GM19023 (cell line): ENCODE data around the gene LRPAP1.
"Not testable (repeated sequence)": the region's sequence is repeated elsewhere in the genome, so short reads cannot be mapped to it uniquely, and the experiment has no call there.

ENCODE experiments used
- ATAC-seq: cut with Tn5 transposase; IDR thresholded peaks from one replicate; pipeline ENCODE4 v1.9.1; 2021; ENCODE audit warnings: mild to moderate bottlenecking, moderate library complexity; ENCODE audit not compliant: unreplicated experiment

LRPAP1 gene

DNA sequence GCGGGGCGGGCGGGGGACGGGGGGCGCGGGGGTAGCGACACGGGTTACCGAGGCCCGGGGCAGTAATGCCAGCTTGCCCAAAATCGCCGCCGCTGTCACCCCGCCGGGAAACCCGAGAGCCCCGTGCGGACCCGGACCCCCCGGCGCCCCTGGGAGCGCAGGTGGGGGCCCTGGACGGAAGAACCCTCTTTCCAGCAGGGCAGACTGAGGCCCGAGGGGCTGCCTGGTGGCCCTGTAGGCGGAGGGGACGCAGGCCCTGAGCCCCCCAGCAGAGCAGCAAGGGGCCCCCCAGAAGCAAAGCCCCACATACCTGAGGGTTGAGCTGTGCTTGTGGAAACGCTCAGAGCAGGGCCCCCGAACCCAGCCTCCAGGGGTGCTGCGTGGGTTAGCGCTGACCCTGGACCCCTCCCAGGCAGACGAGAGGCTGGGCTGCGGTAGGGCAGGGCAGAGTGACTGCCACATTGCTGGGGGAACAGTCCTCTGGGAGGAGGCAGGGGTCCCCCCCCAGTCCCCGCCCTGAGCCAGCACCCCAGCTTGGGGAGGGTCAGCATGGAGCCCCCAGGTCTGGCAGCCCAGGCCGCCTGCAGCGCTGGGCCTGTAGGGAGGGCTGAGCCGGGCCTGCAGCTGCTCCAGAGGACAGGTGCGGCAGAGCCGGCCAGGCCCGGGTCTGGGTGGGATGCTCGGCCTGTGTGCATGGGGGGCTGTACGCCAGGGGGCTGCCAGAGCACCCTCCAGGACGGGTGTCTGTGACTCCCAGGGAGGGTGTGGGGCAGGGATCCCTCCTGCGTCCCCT is 68.5 kb downstream of the LRPAP1 start:
- no peak for ATAC-seq

DNA sequence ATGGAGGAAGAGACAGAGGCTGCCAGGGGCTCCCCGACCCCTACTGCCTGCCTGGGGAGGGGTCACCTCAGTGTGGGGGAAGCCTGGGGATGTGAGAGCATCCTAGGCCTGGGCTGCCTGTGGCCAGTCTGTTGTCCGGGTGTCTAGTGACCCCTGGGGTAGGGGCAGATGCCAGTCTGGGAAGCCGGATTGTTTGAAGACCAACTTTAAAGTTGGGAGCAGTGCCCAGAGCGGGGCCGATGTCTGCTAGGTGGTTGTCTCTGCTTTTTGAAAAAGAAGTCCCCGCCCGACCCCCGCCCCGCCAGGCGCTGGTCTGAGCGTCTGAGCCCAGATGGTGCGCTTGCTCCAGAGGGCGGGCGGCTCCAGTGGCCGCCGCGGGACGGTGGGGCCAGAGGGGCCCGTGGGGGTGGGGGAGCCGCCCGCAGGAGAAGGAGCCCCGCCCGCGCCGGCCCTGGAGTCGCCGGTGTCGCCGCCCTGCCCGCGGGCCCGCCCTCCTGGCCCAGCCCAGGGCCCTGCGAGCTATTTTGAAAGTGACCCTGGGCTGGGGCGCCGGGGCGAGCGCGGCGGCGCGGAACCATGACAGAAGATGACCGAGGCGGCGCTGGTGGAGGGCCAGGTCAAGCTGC is 69.3 kb downstream of the LRPAP1 start, which contains the start of gene DOK7:
Gene DOK7, plus strand, starts transcription at position 517 of the 626 bp plus-strand sequence. Its CDS starts 70 bp downstream, at position 587.
- no peak for ATAC-seq

DNA sequence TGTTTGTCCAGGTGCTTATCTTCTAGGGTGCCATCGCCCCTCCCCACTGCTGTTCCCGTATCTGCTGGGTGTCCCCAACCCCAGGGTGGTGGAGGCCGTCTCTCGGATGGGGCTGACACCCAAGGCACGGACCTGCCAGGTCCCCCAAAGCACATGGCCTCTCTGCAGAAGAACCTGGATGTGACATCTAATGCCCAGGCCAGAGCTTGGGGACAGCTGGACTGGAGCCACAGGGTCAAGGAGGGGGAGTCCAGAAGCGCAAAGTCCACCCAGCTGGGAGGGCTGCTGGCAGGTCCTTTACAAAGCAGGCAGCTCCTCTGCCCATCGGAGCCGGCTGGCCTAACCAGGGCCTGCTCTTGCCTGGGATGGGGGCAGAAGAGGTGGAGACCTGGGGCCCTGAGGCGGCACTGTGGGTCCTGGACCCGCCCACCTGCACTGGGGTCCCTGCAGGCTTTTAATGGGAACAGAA is 69.9 kb downstream of the LRPAP1 start:
- no peak for ATAC-seq

DNA sequence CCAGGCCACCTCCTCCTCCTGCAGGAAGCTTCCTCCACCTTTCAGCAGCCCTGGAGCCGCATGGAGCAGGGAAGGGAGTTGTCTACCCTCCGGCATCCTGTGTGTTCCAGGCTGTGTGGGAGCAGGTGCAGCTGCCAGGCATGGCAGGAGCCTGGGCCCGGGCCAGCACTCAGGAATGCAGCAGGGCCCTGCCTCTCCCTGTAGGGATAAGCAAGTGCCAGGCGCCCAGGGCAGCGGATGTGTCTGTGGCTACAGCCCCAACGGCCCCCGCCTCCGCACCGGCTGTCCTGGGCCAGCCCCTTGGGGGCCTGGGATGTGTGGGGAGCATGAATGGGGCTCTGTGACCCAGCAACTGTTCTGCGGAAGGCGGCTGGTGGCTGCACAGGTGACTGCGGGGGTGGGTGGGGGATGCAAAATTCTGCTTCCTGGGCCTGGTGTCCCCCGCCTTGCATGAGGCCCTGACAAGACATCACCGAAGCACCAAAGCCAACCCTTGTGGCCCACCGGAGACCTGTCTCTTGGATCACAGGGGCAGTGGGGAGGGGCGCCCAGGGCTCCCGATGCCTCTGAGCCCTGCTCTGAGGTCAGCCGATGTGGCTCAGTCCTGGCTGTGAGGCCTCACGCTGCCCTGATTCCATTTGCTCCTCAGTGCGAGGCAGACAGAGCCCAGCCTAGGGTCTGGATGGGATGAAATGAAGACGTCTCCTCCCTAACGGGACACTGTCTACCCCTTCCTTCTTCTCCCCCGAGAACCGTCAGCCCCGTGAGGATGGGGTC is 70.5 kb downstream of the LRPAP1 start:
- ATAC-seq: no peak

DNA sequence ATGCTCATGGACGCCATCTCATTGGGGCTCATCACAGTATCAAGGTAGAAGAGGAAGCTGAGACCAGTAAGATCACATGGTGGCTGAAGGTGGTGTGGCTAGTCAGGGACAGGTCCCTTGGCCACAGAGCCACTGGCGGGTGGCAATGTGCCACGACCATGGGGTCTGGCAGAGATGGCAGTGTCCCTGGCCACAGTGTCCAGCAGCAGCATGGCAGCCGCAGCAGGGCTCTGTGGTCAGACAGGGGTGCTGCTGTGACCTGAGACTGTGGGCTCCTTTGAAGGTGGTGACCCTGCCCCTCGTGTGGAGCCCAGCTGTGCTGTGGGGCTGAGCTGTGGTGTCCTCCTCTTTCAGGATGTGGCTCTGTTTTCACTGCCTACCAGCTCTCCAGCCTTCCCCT is 71.3 kb downstream of the LRPAP1 start:
- no peak for ATAC-seq

DNA sequence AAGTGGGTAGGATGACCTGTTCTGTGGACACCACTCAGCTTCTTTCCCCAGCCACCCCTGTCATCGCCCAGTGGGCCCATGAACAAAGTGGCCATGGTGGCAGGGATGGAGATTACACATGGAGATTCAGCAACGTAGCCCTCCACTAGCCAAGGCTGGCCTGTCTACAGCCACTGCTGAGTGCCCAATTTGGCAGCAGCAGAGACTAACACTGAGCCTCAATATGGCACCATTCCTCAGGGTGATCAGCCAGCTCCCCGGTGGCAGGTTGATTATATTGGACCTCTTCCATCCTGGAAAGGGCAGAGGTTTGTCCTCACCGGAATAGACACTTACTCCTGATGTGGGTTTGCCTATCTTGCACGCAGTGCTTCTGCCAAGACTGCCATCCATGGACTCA is 73.1 kb downstream of the LRPAP1 start:
- ATAC-seq: not testable (repeated sequence)

DNA sequence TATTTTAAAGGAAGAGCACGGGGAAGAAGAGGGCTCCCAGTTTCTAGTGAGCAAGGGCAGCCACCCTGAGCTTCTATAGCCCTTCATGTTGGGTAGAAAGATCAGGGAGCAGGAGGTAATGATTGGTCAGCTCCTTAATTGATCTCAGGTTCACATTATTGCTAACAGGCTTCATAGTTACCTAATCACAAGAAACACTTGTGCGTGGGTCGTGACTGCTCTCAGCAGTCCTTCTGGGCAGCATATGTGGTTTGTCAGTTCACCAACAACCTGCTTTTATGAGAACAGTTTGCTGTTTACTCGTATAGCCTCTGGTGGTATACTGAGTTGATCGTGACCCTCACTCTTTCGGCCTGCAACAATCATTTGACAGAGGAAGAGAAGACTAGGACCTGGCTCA is 73.9 kb downstream of the LRPAP1 start:
- ATAC-seq: no peak

DNA sequence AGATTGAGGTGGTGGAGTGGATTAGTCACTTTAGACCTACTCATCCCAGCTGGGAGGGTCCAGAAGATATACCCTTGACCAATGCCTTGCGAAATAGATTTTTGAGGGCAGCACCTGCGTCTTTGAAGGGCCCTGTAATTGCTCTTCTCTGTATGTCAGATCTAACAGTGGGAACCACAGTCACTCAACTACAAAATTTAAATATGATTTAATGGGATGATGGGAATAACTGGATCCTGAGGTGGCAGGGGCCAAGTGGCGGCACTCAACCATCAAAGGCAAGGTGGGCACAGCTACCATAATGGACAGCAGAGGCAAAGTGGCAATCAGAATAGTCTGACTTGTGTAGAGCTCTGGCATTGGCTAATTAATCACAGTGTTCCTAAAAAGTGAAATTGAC is 76.6 kb downstream of the LRPAP1 start:
- not testable (repeated sequence) for ATAC-seq
